ENCODE data around the gene PDE4C. TPM values are rescaled to one million over a fixed set of nuclear protein-coding genes. Genes with fewer than 3 reads are reported as not detected.

PDE4C gene
- under 1 TPM; 0.77 to 0.82 (median 0.78) TPM for polyA plus RNA-seq (ENCODE audit: insufficient read length in 3 of 3)
- long read RNA-seq, donor 1: 0 reads
- long read RNA-seq, donor 2: 0 reads
- long read RNA-seq, donor 3: 0 reads
- long read RNA-seq, donor 4: 0 reads
- long read RNA-seq, donor 5: 0 reads
- long read RNA-seq, donor 6: 0 reads
- long read RNA-seq, donor 7: 0 reads
- long read RNA-seq, donor 8: 0 reads
- long read RNA-seq, donor 9: 0 reads
- long read RNA-seq, donor 10: 0 reads
- long read RNA-seq, donor 11: 0 reads
- long read RNA-seq, donor 12: 0 reads
- long read RNA-seq, donor 13: 0 reads
- long read RNA-seq, donor 14: 0 reads
- long read RNA-seq, donor 15: 0 reads
- long read RNA-seq, donor 16: 0 reads

GRCh38 chr19:18225702-18226468 is at the start of gene PDE4C:
TSS of gene PDE4C (minus strand) at chr19:18226438. CDS start at chr19:18226415, 23 bp downstream.
- DNase-seq: no peak

- DNase-seq: no peak
Measured at GRCh38 chr19:18274781-18275356, 48.6 kb upstream of the PDE4C start.

GRCh38 chr19:18274219-18274780 is 48.1 kb upstream of the PDE4C start, which contains the start of gene IQCN:
TSS of gene IQCN (minus strand) at chr19:18274452. CDS start at chr19:18269478, 4,974 bp downstream.
- no peak for DNase-seq

GRCh38 chr19:18273561-18274218 is 47.5 kb upstream of the PDE4C start:
- DNase-seq: no peak

GRCh38 chr19:18271433-18271841 is 45.2 kb upstream of the PDE4C start:
- no peak for DNase-seq

GRCh38 chr19:18270326-18270725 is 44.1 kb upstream of the PDE4C start:
- DNase-seq: no peak

GRCh38 chr19:18269070-18269723 is 43.0 kb upstream of the PDE4C start:
- DNase-seq: no peak

- DNase-seq: no peak
Measured at GRCh38 chr19:18266771-18267686, 40.8 kb upstream of the PDE4C start.

- no peak for DNase-seq
Measured at GRCh38 chr19:18265582-18265981, 39.3 kb upstream of the PDE4C start.

GRCh38 chr19:18264971-18265540 is 38.8 kb upstream of the PDE4C start:
- no peak for DNase-seq

- DNase-seq: no peak
Measured at GRCh38 chr19:18264137-18264854, 38.1 kb upstream of the PDE4C start.

- DNase-seq: no peak
Measured at GRCh38 chr19:18263324-18264136, 37.3 kb upstream of the PDE4C start.

- no peak for DNase-seq
Measured at GRCh38 chr19:18262917-18263316, 36.7 kb upstream of the PDE4C start.

GRCh38 chr19:18262144-18262543 is 35.9 kb upstream of the PDE4C start:
- DNase-seq: no peak

- no peak for DNase-seq
Measured at GRCh38 chr19:18261474-18261873, 35.2 kb upstream of the PDE4C start.

- DNase-seq: no peak
Measured at GRCh38 chr19:18259893-18260292, 33.7 kb upstream of the PDE4C start.

- DNase-seq: no peak
Measured at GRCh38 chr19:18257503-18258470, 31.5 kb upstream of the PDE4C start.
